ENCODE results near the gene PHC2.

Gene PHC2

DNA sequence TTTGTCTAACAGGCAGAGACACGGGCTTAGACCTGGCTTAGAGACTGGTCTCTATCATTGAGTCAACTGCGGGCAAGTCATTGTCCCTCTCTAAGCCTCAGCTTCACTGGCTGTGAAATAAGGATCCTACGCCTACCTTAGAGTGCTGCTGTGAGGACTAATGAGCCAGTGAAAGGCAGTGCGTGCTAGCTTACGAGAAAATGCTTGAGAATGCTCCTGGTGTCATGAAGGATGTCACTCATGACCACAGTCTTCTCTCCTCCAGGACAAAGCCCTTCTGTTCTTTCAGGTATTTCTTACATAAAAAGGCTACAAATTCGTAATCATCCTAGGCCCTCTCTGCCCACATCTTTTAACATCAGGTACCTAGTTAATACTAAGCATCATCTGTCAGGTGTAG, 93.5 kb downstream of the PHC2 start:
- Histone ChIP-seq H4K20me1 (ENCODE audit: insufficient read depth, low read length) (0 out of 2 replicates have a peak, but pooled peaks cover 6% of the 10 kb centered on the region), H3K27ac (ENCODE audit: low read length) (no peak overlapping the region), H3K4me1 (ENCODE audit: low read length) (no peaks in the 10 kb centered on the region), H3K9ac (ENCODE audit: low read length) (no peak overlapping the region), H3K4me2 (ENCODE audit: low read depth, low read length) (no peak overlapping the region), H3K36me3 (replicated peaks; ENCODE audit: insufficient read depth, low read length) (no peaks in the 10 kb centered on the region), H3K4me3 (ENCODE audit: low read length) (no peak overlapping the region), H3K79me2 (ENCODE audit: low read length) (peaks cover 38% of the 10 kb centered on the region; the same call in 1 of the 2 replicates), H3K9me3 (replicated peaks; ENCODE audit: insufficient read depth, low read length) (no peaks in the 10 kb centered on the region), H3K27me3 (replicated peaks; ENCODE audit: insufficient read depth, low read length) (no peaks in the 10 kb centered on the region), H2AFZ (ENCODE audit: low read length) (no peak overlapping the region), H3K9me2 (replicated peaks; ENCODE audit: insufficient read depth, low read length) (no peaks in the 10 kb centered on the region), H3F3A (ENCODE audit: insufficient read depth, low read length) (no peaks in the 10 kb centered on the region)
- no peak for DNase-seq
- TF ChIP-seq EZH2 (optimal IDR thresholded peaks at IDR 0.05; ENCODE audit: low read depth, low read length) (no peak), EZH2phosphoT487 (IDR thresholded peaks at IDR 0.05; ENCODE audit: low read length) (no peak)
- TF ChIP-seq, protein P1, sequence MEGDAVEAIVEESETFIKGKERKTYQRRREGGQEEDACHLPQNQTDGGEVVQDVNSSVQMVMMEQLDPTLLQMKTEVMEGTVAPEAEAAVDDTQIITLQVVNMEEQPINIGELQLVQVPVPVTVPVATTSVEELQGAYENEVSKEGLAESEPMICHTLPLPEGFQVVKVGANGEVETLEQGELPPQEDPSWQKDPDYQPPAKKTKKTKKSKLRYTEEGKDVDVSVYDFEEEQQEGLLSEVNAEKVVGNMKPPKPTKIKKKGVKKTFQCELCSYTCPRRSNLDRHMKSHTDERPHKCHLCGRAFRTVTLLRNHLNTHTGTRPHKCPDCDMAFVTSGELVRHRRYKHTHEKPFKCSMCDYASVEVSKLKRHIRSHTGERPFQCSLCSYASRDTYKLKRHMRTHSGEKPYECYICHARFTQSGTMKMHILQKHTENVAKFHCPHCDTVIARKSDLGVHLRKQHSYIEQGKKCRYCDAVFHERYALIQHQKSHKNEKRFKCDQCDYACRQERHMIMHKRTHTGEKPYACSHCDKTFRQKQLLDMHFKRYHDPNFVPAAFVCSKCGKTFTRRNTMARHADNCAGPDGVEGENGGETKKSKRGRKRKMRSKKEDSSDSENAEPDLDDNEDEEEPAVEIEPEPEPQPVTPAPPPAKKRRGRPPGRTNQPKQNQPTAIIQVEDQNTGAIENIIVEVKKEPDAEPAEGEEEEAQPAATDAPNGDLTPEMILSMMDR (IDR thresholded peaks at IDR 0.05; ENCODE audit: low read length), result no peak

DNA sequence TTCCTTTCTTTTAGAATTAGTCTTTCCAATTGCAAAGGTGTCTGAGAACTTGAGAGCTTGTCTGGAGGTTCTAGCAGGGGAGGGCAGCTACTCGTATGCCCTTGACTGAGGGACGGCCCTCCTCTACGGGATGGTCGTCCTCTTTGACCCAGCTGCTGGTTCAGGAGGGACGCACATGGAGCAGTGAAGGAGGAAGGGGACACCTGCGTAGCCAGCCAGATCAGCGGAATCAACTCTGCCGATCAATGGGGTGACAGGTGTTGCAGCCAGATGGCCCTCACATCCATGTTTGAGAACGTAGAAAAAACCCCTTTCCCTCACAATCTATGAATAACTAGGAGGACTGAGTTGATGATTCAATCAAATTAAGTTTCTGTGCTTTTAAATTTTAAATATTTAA, 94.3 kb downstream of the PHC2 start:
- Histone ChIP-seq H3K4me3 (ENCODE audit: low read length) (no peak overlapping the region), H3K4me2 (ENCODE audit: low read depth, low read length) (no peak overlapping the region), H3K9ac (ENCODE audit: low read length) (no peak overlapping the region), H3K9me2 (replicated peaks; ENCODE audit: insufficient read depth, low read length) (no peaks in the 10 kb centered on the region), H3K9me3 (replicated peaks; ENCODE audit: insufficient read depth, low read length) (no peaks in the 10 kb centered on the region), H3F3A (ENCODE audit: insufficient read depth, low read length) (no peaks in the 10 kb centered on the region), H3K36me3 (replicated peaks; ENCODE audit: insufficient read depth, low read length) (no peaks in the 10 kb centered on the region), H3K27me3 (replicated peaks; ENCODE audit: insufficient read depth, low read length) (no peaks in the 10 kb centered on the region), H3K27ac (ENCODE audit: low read length) (no peak overlapping the region), H3K4me1 (ENCODE audit: low read length) (no peaks in the 10 kb centered on the region), H3K79me2 (ENCODE audit: low read length) (peaks cover 31% of the 10 kb centered on the region; the same call in 1 of the 2 replicates), H4K20me1 (ENCODE audit: insufficient read depth, low read length) (0 out of 2 replicates have a peak, but pooled peaks cover 6% of the 10 kb centered on the region), H2AFZ (ENCODE audit: low read length) (no peak overlapping the region)
- TF ChIP-seq EZH2phosphoT487 (IDR thresholded peaks at IDR 0.05; ENCODE audit: low read length) (no peak), EZH2 (optimal IDR thresholded peaks at IDR 0.05; ENCODE audit: low read depth, low read length) (no peak)
- TF ChIP-seq, protein P1 (IDR thresholded peaks at IDR 0.05; ENCODE audit: low read length), result no peak
- no peak for DNase-seq

DNA sequence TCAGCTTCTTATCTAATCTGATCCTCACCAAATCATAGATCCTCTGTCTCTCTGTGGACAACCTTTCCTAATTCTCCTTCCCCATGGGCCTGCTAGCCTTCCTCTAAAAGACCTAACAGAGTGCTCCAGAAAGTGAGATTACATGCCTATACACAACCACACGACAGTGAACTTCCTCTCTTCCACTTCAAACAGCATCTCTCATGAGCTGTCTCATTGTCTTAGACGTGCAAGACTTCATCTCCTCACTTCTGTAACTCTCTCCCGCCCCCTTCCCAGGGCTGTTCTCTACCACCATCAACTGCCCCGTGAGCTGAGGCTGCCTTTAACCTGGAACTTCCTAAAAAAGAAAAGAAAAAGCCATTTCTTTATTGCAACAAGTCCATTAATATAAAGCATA, 95.9 kb downstream of the PHC2 start:
- TF ChIP-seq, protein P1 (IDR thresholded peaks at IDR 0.05; ENCODE audit: low read length), result no peak
- no peak for TF ChIP-seq EZH2phosphoT487 (IDR thresholded peaks at IDR 0.05; ENCODE audit: low read length)
- TF ChIP-seq EZH2 (optimal IDR thresholded peaks at IDR 0.05; ENCODE audit: low read depth, low read length), result no peak
- no peaks in the 10 kb centered on the region for H3K36me3 ChIP-seq (replicated peaks; ENCODE audit: insufficient read depth, low read length)
- H3K9me2 ChIP-seq (replicated peaks; ENCODE audit: insufficient read depth, low read length), result no peaks in the 10 kb centered on the region
- no peak overlapping the region for H3K9ac ChIP-seq (ENCODE audit: low read length)
- peaks cover 22% of the 10 kb centered on the region; the same call in 1 of the 2 replicates for H3K79me2 ChIP-seq (ENCODE audit: low read length)
- H3K4me3 ChIP-seq (ENCODE audit: low read length), result no peak overlapping the region
- H3F3A ChIP-seq (ENCODE audit: insufficient read depth, low read length), result no peaks in the 10 kb centered on the region
- no peak for DNase-seq
- no peaks in the 10 kb centered on the region for H3K9me3 ChIP-seq (replicated peaks; ENCODE audit: insufficient read depth, low read length)
- no peak overlapping the region for H3K4me2 ChIP-seq (ENCODE audit: low read depth, low read length)
- H3K27me3 ChIP-seq (replicated peaks; ENCODE audit: insufficient read depth, low read length), result no peaks in the 10 kb centered on the region
- H2AFZ ChIP-seq (ENCODE audit: low read length), result no peak overlapping the region
- no peaks in the 10 kb centered on the region for H3K4me1 ChIP-seq (ENCODE audit: low read length)
- H4K20me1 ChIP-seq (ENCODE audit: insufficient read depth, low read length), result 0 out of 2 replicates have a peak, but pooled peaks cover 6% of the 10 kb centered on the region
- H3K27ac ChIP-seq (ENCODE audit: low read length), result no peak overlapping the region
